Stimulated activated CD8-positive, alpha-beta memory T cell treated with anti-CD3 and anti-CD28 coated beads, Interleukin-7, amount 100 ng/mL, for 24 hours (primary cell): ENCODE measurements around the gene MYO1F.
"Not testable (repeated sequence)": the region's sequence is repeated elsewhere in the genome, so short reads cannot be mapped to it uniquely, and the experiment has no call there.

ENCODE experiments used
- DNase-seq: peaks from one replicate; pipeline ENCODE4 v3.0.0-alpha.2; 2020; ENCODE audit warnings: low read depth

Gene MYO1F

DNA sequence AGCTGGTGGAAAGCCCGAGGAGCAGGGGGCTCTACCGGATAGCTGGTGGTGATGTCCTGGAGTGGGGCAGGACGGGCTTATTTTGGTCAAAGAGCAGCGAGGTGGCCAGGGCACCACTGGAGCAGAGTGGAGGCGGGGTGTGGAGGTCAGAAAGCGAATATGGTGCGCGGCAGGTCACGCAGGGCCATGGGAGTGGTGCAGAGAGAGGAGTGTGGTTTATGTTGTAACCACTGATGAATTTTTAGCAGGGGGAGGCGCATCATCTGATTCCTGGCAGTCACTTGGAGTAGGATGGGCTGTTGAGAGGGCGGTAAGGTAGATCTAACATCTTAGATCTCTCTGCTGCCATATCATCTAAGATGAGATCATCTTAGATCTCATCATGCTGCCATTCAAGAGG is 61.9 kb downstream of the MYO1F start:
- DNase-seq: no peak

DNA sequence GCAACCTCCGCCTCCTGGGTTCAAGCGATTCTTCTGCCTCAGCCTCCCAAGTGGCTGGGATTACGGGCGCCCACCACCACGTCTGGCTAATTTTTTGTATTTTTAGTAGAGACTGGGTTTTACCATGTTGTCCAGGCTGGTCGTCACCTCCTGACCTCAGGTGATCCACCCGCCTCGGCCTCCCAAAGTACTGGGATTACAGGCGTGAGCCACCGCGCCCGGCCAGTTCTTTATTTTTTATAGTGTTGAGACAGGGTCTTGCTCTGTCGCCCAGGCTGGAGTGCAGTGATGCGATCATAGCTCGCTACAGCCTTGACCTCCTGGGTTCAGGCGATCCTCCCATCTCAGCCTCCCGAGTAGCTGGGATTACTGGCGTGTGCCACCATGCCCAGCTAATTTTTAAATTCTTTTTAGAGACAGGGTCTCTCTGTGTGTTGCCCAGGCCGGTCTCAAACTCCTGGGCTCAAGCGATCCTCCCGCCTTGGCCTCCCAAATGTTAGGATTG is 62.7 kb downstream of the MYO1F start:
- DNase-seq: not testable (repeated sequence)

DNA sequence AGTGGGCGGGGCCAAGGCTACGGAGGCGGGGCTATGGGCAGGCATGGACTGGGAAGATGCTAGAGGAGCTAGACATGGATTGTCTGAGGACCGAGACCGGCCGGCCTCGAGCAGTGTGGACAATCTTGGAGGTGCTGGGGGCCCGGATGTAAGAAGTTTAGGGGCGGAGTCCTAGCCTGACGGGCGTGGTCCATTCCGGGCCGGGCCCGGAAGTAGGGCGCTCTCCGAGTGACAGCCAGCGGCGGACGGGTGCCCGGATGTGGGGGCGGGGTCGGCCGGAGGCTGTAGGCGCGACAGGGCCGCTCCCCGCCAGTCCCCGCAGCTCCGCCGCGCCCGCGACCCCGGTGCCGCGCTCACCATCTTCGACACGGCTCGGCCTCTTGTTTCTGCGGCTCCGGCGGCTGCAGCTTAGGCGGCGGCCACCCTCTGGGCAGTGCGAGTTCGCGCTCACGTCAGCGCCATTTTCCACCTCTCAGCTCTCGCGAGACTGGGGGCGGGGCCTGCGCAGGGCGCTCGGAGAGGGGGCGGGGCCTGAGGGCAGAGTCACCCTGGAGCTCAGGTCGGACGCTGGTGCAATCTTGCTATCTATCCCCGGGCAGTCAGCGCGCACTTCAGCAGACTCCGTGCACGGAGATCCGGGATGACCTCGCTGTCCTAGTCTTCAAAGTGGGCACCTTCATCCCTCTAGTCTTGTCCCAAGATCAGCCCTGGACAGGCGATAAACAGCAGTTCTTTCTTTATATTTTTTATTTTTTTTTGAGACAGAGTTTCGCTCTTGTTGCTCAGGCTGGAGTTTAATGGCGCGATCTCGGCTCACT is 63.3 kb downstream of the MYO1F start, which contains the start of gene ZNF414:
Gene ZNF414, minus strand, starts transcription at position 481 of the 818 bp plus-strand sequence. Its CDS starts 121 bp downstream, at position 360.
- peak; percentile 96 for DNase-seq

DNA sequence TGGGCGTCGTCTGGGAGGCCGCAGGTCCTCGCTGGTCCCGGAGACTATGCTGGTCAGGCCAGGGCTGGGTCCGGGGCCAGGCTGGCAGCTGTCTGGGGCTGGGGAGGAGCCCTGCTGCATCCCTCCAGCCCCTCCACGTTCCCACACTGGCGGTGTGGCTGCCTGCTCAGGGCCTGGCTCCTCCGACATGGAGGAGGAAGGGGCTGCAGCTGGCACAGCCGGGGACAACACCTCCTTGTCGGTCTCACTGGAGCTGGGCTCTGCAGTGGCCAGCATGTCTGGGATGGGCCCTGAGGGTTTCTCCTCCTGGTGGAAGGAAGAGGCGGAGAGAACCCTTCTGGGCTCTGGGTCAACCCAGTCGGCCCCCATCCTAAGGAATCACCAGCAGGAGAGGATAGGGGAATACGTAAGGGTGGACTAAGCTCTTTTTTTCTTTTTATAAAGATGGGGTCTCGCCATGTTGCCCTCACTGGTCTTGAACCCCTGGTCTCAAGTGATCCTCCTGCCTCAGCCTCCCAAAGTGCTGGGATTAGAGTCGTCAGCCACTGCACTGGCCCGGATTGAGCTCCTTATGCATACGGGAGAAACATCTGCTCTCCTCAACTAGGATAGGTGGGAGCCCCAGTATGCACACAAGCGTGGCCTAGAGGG is 64.1 kb downstream of the MYO1F start:
- no peak for DNase-seq

DNA sequence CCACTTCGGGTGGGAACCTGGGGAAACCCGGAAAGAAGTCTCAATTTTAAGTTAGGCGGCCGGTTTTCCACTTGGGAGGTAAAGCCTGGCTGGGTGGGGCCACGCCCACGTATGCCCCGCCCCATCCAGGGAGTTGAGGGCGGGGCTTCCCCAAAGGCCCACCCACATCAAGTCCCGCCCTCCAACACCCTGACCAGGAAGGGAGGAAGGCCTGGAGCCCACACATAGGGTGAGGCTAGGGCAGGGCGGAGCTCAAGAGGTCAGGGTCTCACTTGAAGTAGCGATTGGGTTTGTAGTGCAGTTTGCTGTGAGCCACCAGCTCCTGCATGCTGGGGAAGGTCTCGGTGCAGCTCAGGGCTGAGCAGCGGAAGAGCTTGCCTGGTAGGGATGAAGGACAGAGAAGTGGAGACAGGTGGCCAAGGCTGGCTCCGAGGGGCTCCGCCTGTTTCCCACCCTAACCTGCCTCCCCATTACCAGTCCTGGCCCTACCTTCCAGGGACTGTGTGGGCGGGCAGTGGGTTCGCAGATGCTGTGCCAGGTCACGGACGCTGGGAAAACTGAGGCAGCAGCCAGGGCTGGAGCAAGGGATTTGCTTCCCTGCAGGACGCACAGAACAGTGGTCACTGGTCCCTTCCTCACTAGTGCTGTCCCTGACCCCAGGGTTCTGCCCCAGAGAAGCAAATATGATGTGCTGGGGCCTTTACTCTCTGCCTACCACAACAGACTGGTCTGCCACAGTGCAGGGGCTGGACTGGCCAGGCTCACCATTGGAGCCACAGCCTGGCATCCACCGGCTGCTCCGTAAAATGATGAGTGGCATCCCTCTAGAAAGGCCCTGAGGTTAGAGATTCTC is 64.9 kb downstream of the MYO1F start:
- DNase-seq: no peak

DNA sequence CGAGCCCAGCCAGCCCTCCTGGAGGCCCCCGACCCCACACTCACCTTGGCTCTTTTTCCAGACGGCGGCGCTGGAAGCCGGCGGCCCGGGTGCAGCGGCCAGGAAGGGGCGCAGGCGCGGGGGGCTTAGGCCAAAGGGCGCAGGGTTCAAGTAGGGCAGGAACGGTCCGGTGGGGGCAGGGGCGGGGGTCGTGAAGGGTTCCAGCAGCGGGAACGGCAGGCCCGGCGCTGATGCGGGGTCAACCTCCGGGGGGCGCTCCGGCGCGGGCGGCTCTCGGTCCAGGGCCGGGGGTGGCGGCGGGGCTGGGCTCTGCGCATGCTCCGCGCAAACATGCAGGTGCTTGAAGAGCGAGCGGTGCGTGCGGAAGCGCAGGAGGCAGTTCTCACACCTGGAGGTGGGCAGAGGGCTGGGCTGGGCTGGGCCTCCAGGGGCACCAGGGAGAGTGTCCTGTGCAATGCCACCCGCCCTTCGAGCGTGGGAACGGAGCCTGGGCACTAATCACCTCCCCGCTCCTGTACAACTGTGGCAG is 65.6 kb downstream of the MYO1F start:
- DNase-seq: no peak

DNA sequence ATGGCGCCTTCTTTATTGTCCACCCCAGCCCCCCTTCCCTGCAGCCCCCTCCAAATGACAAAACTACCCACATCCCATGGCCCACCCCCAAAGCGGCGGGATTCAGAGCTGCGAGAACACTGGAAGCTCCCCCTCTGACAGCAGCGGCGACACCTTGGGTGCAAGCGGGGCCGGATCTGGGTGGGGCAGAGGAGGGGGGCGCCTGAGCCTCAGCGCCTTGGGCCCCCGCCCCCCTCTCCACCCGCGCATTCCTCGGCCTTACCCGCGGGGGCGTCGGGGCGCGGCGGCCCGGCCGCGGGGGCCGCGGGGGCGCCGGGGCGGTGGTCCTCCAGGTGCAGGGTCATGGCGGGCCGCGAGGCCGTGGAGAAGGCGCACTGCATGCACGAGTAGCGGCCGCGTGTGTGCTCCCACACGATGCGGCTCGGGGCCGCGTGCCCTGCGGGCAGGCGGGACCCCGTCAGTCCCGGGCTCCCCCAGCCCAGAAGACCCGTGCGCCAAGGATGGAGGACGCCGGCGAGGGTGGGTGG is 66.6 kb downstream of the MYO1F start:
- no peak for DNase-seq

DNA sequence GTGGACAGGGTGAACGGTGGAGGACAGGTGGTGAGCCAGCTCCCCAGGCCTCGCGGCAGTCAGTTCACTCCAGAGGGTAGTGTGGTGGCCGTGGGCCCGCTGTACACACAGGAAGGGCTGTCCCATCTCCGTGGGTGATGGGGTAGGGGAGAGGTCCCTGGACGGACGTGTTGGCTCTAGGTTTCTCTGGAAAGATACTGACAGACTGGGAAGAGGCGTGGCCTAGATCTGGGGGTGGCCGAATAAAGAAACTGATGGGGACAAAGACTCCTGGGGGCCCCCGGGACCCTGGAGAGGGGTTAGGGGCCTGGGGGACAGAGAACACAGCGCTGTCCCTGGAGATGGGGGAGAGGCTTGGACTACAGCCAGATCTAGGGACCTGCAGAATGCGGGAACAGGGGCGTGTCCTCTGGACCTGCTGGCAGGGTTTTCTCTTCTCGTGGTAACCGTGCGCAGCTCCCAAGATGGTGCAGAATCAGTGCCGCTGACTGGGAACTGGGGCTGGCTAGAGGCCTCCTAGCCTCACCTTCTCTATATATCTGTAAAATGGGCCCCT is 70.8 kb downstream of the MYO1F start:
- DNase-seq: no peak

DNA sequence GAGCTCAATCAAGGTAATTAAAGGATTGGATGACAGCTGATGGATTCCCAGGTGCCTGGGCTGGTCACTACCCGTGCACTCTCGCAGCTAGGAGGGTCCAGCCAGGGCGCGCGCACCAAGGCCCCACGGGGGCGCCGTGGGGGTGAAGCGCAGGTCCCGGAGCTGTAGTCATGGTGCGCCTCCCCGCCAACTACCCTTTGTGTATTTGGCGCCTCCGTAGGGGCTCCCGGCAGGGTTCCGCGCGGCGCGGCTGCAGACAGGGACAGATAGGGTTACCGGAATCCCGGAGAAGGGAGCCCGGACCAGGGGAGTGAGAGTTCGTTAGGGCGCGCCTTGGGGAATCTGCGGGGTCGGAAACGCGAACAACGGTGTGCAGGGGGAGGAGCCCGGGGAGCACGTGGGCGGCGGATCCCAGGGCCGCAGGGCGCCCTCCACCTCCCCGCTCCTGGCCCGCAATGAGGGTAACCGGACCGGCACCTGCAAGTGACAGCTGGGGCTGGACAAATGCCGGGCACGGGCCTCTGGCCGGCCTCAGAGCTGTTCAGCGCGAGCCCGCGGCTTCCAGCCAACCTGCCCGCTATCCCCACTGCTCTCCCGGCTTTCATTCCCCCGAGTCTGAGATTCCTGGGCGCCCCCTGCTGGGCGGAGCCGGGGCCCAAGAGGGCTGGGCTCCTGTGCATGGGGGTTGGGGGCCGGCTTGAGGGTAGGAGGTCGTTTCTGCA is 71.4 kb downstream of the MYO1F start:
- DNase-seq: peak; percentile 47

DNA sequence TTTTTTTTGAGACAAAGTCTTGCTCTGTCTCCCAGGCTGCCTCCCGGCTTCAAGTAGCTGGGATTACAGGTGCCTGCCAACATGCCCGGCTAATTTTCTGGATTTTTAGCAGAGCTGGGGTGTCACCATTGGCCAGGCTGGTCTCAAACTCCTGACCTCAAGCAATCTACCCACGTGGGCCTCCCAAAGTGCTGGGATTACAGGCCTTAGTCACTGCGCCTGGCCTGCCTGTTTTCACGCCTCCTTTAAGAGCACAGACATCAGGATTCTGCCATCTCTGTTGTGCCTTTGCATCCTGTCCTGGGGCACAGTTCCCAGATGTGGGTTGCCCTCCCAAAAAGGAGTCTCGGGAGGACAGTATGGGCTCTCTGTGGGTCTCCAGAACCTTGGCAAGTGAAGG is 72.3 kb downstream of the MYO1F start:
- DNase-seq: no peak

DNA sequence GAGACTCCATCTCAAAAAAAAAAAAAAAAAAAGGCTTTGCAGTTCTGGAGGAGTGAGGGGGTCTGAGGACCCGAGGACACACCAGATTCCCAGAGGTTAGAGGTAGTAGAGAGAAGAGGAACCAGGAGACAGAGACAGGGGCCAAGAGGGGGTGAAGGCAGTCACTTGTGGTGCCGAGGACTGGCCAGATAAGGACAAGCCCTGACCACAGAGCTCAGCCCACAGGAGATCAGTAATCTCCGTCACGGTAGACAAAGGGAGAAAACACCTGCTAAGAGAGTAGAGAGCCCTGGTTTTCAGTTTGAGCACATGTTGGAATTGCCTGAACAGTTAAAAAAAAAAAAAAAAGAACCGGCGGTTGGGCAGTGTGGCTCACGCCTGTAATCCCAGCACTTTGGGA is 73.1 kb downstream of the MYO1F start:
- no peak for DNase-seq

DNA sequence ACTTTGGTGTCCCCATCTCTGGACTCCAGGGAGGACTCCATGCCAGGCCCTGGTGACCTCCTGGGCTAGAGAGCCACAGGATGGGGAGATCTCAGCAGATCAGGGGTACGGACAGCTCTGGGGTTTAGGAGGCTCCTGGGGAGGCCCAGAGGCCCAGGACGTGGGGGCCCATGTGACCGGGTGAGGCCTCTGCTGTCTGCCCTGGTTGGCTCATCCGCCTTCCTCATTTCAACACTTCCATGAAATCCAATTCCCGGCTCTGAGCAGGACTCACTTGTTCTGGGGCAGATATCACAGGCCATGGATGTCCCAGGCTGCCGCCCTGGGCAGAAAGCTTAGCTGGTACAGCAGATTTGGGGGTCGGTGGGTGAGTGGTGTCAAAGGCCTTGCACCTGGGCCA is 73.7 kb downstream of the MYO1F start:
- DNase-seq: no peak

DNA sequence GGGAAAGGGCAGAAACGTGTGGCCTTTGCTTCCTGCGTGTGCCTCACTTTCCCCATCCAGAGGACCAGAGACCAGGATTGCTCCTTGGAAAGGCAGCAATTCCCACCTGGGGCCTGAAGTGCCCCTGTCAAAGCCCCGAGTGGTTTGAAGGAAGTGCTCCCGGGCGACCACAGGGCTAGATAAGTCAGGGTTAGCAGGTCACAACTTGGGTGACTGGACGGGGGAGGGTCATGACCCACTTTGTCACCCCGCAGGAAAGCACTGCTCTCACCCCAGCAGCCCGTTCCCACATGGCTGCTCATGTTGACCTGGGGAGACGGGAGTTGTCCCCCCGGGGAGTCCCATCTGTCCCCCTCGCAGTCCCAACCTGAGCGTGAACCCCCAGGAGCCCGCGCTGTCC is 75.3 kb downstream of the MYO1F start:
- DNase-seq: no peak

DNA sequence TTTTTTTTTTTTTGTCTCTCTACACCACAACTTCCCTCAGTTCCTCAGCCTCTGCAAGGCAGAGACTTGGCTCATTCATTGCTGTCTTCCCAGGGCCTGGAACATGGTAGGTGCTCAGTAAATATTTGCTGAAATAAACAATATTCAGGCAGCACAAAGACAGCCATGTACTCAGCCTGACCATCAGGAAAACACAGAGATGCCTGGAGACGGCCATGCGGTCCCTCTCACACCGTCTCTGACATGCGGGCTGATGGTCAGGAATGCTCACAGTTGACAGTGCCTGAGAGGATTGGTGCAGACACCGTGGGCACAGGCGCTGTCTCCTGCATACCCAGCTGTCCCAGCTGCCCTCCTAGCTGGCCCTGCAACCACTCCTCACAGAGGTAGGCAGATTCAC is 75.7 kb downstream of the MYO1F start:
- no peak for DNase-seq

DNA sequence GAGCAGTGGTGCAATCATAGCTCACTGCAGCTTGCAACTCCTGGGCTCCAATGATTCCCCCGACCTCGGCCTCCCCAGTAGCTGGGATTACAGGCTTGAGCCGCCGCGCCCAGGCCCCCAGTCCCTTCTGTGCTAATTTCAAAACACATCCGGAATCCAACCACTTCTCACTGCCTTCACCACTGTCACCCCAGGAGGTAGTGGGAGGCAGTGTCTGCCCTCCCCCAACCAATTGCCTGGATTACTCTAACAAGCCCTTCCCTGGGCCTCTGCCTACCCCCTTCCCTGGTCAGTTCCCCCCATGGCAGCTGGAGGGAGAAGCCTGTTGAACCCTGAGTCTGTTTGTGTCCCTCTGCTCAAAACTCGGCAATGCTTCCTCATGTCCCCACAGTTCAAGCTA is 77.1 kb downstream of the MYO1F start:
- DNase-seq: no peak

DNA sequence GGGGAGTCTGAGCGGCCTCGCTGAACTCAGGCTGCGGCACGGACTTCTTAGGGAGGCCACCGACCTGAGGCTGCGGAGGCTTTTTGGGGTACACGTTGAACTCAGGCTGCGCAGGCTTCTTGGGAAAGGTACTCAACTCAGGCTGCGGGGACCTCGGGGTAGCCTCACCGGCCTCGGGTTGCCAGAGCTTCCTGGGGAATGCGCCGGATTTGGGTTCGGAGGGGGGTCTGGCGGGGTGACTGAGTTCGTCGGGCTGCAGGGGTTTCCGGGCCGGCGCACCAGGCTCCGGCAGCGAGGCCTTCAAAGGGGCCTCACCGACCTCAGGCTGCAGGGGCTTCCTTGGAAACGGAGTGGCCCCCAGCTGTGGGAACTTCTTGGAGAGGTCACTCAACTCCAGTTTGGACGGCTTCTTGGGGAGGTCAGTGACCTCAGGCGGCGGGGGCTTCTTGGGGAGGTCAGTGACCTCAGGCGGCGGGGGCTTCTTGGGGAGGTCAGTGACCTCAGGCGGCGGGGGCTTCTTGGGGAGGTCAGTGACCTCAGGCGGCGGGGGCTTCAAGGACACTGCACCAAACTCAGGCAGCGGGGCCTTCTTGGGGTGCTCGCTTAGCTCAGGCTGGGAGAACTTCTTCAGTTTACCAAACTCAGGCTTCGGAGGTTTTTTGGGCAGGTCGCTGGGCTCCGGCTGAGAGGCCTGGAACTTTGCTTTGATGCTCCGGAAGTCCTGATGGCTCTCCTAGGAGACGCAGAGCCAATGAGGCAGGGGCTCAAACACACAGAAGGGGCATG is 78.0 kb downstream of the MYO1F start:
- DNase-seq: no peak

DNA sequence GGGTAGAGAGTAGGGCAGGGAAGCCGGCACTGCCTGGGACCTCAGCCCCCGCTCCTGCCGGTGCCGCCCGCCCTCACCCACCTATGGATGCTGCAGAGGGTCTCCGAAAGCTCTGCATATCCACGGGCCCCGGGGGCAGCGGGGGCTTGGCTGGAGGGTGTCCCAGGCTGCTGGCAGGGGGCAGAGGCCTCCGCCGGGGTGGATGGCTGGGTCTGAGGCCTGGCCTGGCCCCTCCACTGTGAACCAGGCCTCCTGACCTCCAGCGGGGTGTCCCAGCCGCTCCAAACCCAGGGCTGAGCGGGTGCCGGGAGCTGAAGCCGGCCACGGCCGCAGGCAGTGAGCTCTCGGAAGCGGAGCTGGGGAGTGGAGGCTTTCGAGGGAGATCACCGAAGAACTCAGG is 78.9 kb downstream of the MYO1F start:
- no peak for DNase-seq

DNA sequence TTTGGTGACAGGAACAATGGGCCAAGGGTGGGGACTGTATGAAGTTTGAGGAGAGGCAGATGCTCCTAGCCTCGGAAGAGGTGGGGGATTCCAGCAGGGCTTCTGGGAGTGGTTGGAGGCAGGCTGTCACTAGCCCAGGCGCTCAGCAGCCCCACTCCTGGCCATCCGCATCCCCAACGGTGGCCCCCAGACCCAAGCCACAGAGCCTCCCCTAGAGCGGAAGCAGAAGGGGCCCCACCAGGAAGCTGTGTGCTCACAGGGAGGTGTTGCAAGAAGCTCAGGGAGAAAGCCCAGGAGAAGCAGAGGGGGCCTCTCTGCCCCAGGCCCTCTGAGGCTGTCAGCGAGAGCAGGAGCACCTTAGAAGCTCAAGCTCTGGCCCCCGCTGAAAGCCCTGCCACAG is 83.1 kb downstream of the MYO1F start:
- no peak for DNase-seq

DNA sequence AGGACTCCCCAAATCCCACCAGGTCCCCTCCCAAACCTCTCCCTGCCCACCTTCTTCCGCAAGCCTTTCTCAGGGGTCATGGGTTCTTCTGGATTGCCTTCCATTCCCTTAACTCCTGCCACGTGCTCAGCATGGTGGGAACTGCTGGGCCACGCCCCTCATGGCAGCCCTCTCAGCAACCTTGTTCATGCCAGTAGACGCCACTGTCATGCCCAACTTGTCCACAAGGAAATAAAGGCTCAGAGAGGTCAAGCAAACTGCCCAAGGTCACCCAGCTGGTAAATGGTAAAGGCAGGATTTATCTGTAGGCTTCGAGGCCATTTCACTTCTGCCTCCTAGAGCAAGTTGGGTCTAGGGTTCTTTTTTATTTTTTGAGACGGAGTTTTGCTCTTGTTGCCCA is 85.7 kb downstream of the MYO1F start:
- no peak for DNase-seq

DNA sequence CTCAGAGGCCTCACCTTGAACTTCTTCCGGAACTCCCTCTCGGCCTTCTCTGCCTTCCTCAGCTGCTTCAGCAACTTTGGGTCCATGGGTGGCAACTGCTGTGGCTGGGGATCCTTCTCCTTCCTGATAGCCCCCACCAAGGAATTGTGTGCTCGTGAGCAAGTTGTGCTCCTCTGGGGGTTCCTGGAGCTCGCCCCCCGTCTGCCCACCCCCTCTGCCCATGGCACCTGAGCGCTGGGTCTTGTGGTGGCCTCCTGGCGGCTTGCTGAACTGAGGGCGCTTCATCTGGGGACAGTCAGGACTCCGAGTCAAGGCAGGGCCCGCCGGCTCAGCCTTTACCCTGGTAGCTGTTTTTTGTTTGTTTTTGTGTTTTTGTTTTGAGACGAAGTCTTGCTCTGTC is 86.4 kb downstream of the MYO1F start:
- DNase-seq: no peak
